ENCODE results near the gene IRAK2. TPM values are rescaled to one million over a fixed set of nuclear protein-coding genes. Genes with fewer than 3 reads are reported as not detected.
A peak's percentile ranks its signal among the peaks of the same experiment; 100 is the strongest.

The IRAK2 gene
- total RNA-seq, 3 donors from 2014 or later (not counting 1 experiment from before 2014, with no cell fraction given) = 10.4 to 28.2 (median 10.9) TPM

DNA sequence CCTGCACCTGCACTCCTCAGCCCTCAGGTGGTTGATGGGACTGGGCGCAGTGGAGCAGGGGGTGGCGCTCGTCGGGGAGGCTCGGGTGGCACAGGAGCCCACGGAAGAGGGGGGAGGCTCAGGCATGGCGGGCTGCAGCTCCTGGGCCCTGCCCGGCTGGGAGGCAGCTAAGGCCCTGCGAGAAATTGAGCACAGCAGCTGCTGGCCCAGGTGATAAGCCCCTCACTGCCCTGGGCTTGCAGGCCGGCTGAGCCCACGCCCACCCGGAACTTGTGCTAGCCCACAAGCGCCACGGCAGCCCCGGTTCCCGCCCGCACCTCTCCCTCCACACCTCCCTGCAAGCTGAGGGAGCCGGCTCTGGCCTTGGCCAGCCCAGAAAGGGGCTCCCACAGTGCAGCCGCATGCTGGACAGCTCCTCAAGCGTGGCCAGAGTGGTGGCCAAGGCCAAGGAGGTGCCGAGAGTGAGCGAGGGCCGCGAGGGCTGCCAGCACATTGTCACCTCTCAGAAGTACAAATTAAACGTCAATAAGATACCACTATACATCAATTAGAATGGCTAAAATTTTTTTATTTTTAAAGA lies 28.2 kb upstream of the IRAK2 start:
- intact Hi-C loops (cut with micrococcal nuclease) = no loop called here
- no peaks in the 10 kb centered on the region for H3K36me3 ChIP-seq (ENCODE audit: control insufficient read depth, insufficient read depth, low read length)
- H3K4me1 ChIP-seq (ENCODE audit: control insufficient read depth, insufficient read depth, low read length) = peaks cover 5% of the 10 kb centered on the region
- H3K27ac ChIP-seq (ENCODE audit: low read length) = no peak overlapping the region
- no peak for ATAC-seq
- no peak overlapping the region for H3K27ac Mint-ChIP-seq
- H3K9me3 Mint-ChIP-seq = no peaks in the 10 kb centered on the region
- no peaks in the 10 kb centered on the region for H3K27me3 ChIP-seq (ENCODE audit: control insufficient read depth, insufficient read depth, low read length)
- no peaks in the 10 kb centered on the region for H3K9me3 ChIP-seq (ENCODE audit: control insufficient read depth, insufficient read depth, low read length)
- H3K36me3 Mint-ChIP-seq = no peaks in the 10 kb centered on the region
- no peak for DNase-seq
- 93% methylated on average over 25 of the region's 25 CpGs for WGBS (ENCODE audit: insufficient coverage)
- H3K27me3 Mint-ChIP-seq (ENCODE audit: low read depth in 2 of 2) = no peaks in the 10 kb centered on the region
- H3K4me1 Mint-ChIP-seq = peaks cover 0 to under 1% of the 10 kb centered on the region in 2 donors
- no peak overlapping the region for H3K4me3 Mint-ChIP-seq
- TF ChIP-seq CTCF (IDR thresholded peaks at IDR 0.05) = no peak
- no peak overlapping the region for H3K4me3 ChIP-seq (ENCODE audit: low read length)

GRCh38 chr3:10137178-10137577 lies 27.5 kb upstream of the IRAK2 start:
- Mint-ChIP-seq H3K27me3 (ENCODE audit: low read depth in 2 of 2) (no peaks in the 10 kb centered on the region), H3K9me3 (no peaks in the 10 kb centered on the region), H3K4me1 (peaks cover 4 to 6% of the 10 kb centered on the region in 2 donors), H3K27ac (no peak overlapping the region), H3K4me3 (no peak overlapping the region), H3K36me3 (no peaks in the 10 kb centered on the region)
- Histone ChIP-seq H3K27me3 (ENCODE audit: control insufficient read depth, insufficient read depth, low read length) (no peaks in the 10 kb centered on the region), H3K4me1 (ENCODE audit: control insufficient read depth, insufficient read depth, low read length) (peaks cover 5% of the 10 kb centered on the region), H3K9me3 (ENCODE audit: control insufficient read depth, insufficient read depth, low read length) (no peaks in the 10 kb centered on the region), H3K36me3 (ENCODE audit: control insufficient read depth, insufficient read depth, low read length) (no peaks in the 10 kb centered on the region), H3K27ac (ENCODE audit: low read length) (no peak overlapping the region), H3K4me3 (ENCODE audit: low read length) (no peak overlapping the region)
- intact Hi-C loops (cut with micrococcal nuclease) = no loop called here
- 80% methylated on average over 4 of the region's 4 CpGs for WGBS (ENCODE audit: insufficient coverage)
- no peak for TF ChIP-seq CTCF (IDR thresholded peaks at IDR 0.05)
- DNase-seq = no peak
- no peak for ATAC-seq

GRCh38 chr3:10140996-10141546 lies 23.6 kb upstream of the IRAK2 start:
- ATAC-seq (no peak), DNase-seq (no peak)
- Histone ChIP-seq H3K27me3 (ENCODE audit: control insufficient read depth, insufficient read depth, low read length) (no peaks in the 10 kb centered on the region), H3K27ac (ENCODE audit: low read length) (peak overlapping the region; percentile 90), H3K4me1 (ENCODE audit: control insufficient read depth, insufficient read depth, low read length) (peaks cover 34% of the 10 kb centered on the region), H3K9me3 (ENCODE audit: control insufficient read depth, insufficient read depth, low read length) (no peaks in the 10 kb centered on the region), H3K4me3 (ENCODE audit: low read length) (peak overlapping the region; percentile 75), H3K36me3 (ENCODE audit: control insufficient read depth, insufficient read depth, low read length) (no peaks in the 10 kb centered on the region)
- intact Hi-C loops (cut with micrococcal nuclease) = loop anchor here (1.0 kb wide), 1 partner anchor 26 kb away; the partner anchor contains the start of gene BRK1
- Mint-ChIP-seq H3K27me3 (ENCODE audit: low read depth in 2 of 2) (no peaks in the 10 kb centered on the region), H3K9me3 (no peaks in the 10 kb centered on the region), H3K4me3 (peak overlapping the region; percentile 97), H3K4me1 (peaks cover 28 to 32% of the 10 kb centered on the region in 2 donors), H3K36me3 (no peaks in the 10 kb centered on the region), H3K27ac (peak overlapping the region; percentile 89 to 98)
- 92% methylated on average over 21 of the region's 23 CpGs for WGBS (ENCODE audit: insufficient coverage)
- TF ChIP-seq CTCF (IDR thresholded peaks at IDR 0.05) = no peak

Measured in natural killer cell (primary cell).